Lower leg skin (tissue), 4 donors: ENCODE measurements around the gene EGLN1. TPM values are rescaled to one million over a fixed set of nuclear protein-coding genes. Genes with fewer than 3 reads are reported as not detected.

Experiments used
- DNase-seq, 2 donors: peaks; one replicate each; pipeline ENCODE4 v3.0.0-alpha.2; 2019; ENCODE audit warnings: low spot score in 2 of 2
- H3K4me3 ChIP-seq: fragments of 200-600 bp; sonication (generic); 2 replicates; pipeline ENCODE4 v1.5.1; 2017; ENCODE audit warnings: mild to moderate bottlenecking, low read depth; ENCODE audit not compliant: poor library complexity, severe bottlenecking
- CTCF ChIP-seq, 3 donors: fragments of 450-650 bp; IDR thresholded peaks; one replicate each; pipeline ENCODE4 v1.5.1; 2016; ENCODE audit warnings: antibody characterized with exemption in 3 of 3, mild to moderate bottlenecking in 3 of 3, moderate library complexity in 2 of 3
- POLR2A ChIP-seq, 2 donors: fragments of 450-650 bp; IDR thresholded peaks; one replicate each; pipeline ENCODE4 v1.6.1; 2016 to 2017; ENCODE audit warnings: antibody characterized with exemption in 2 of 2, mild to moderate bottlenecking in 1 of 2, moderate library complexity in 1 of 2
- WGBS, 2 donors: methylation state at CpG; one replicate each; pipeline ENCODE4 v1.1.5; 2018; 5-methylcytosine and 5-hydroxymethylcytosine counted together
- intact Hi-C: fragments of 100-400 bp; cut with DNase I; formaldehyde crosslinking; loops from one replicate; pipeline ENCODE4 v1.15.0; 2023; ENCODE audit warnings: low total_unique reads
- total RNA-seq, 4 donors: library from RNA; depleted of rRNA; stranded (reverse); fragments of >200 nt; gene quantifications; one replicate each; pipeline ENCODE4 v1.1.0, GENCODE V29; 2016

EGLN1 gene
- total RNA-seq, 4 donors from 2014 or later: 53.3 to 75.0 (median 54.2) TPM

GRCh38 chr1:231338270-231339128, 83.6 kb downstream of the EGLN1 start, which contains the start of gene SPRTN:
SPRTN (plus strand) TSS chr1:231338293; CDS start chr1:231338384, 91 bp downstream.
- TF ChIP-seq CTCF (IDR thresholded peaks at IDR 0.05) (no peak), POLR2A (IDR thresholded peaks at IDR 0.05) (no peak)
- DNase-seq: no peak
- peak within 1 kb of the TSS; percentile 92 for H3K4me3 ChIP-seq
- intact Hi-C loops: no loop called here
- 0 to 1% methylated on average over 35 to 39 of the region's 43 CpGs for WGBS, 2 donors

- 0 to 1% methylated on average over 54 to 55 of the region's 74 CpGs for WGBS, 2 donors
- TF ChIP-seq CTCF (IDR thresholded peaks at IDR 0.05) (no peak), POLR2A (IDR thresholded peaks at IDR 0.05) (no peak)
- intact Hi-C loops: no loop called here
- DNase-seq: peak; percentile 93 to 99
- H3K4me3 ChIP-seq: peak within 1 kb of the TSS; percentile 92
These were observed 84.4 kb downstream of the EGLN1 start, which contains the start of gene EXOC8 for GRCh38 chr1:231337472-231338269. EXOC8 (minus strand) TSS chr1:231337852; CDS start chr1:231337745, 107 bp downstream.

- intact Hi-C loops: no loop called here
- peak overlapping the region; percentile 92 for H3K4me3 ChIP-seq
- WGBS, 2 donors: 1% methylated on average over 22 to 28 of the region's 32 CpGs
- TF ChIP-seq POLR2A (IDR thresholded peaks at IDR 0.05) (no peak), CTCF (IDR thresholded peaks at IDR 0.05) (no peak)
- no peak for DNase-seq
These were observed 85.0 kb downstream of the EGLN1 start for GRCh38 chr1:231337043-231337471.

- TF ChIP-seq CTCF (IDR thresholded peaks at IDR 0.05) (no peak), POLR2A (IDR thresholded peaks at IDR 0.05) (no peak)
- 65 to 67% methylated on average over 21 of the region's 21 CpGs for WGBS, 2 donors
- peak overlapping the region; percentile 5 for H3K4me3 ChIP-seq
- intact Hi-C loops: no loop called here
- no peak for DNase-seq
These were observed 86.2 kb downstream of the EGLN1 start for GRCh38 chr1:231335663-231336602.

GRCh38 chr1:231334952-231335351, 87.1 kb downstream of the EGLN1 start:
- WGBS, 2 donors: 87 to 91% methylated on average over 6 of the region's 6 CpGs
- intact Hi-C loops: no loop called here
- TF ChIP-seq CTCF (IDR thresholded peaks at IDR 0.05) (no peak), POLR2A (IDR thresholded peaks at IDR 0.05) (no peak)
- H3K4me3 ChIP-seq: no peak overlapping the region
- DNase-seq: no peak
